Measurements from ENCODE around the gene SDK1.

The SDK1 gene

DNA sequence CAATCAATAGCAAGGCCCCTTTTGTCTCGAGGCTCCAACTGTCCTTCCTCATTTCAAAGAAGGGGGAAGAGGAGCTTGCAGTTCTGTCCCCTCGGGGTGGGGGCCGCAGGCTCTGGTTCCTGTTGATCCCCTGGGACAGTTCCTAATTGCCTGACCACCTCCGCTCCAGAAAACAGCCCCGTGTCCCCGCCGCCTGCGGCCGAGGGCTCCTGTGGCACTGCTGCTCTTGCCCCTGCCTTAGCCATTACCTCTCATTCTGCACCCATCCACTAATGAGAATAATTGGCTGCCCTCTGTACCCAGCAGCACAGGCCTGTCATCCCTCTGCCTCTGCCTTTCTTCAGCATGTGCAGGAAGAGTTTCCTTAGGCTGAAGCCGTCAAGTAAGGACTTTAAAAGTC lies 712.7 kb downstream of the SDK1 start:
- Histone ChIP-seq H3K27ac (ENCODE audit: extremely low read depth, low read depth, low read length) (no peak overlapping the region), H3K9me3 (ENCODE audit: control insufficient read depth, insufficient read depth, low read depth, low read length) (no peaks in the 10 kb centered on the region), H3K4me1 (ENCODE audit: control insufficient read depth, insufficient read depth, low read length) (no peaks in the 10 kb centered on the region), H3K36me3 (ENCODE audit: control insufficient read depth in 2 of 2, insufficient read depth in 1 of 2, low read length in 2 of 2) (no peaks in the 10 kb centered on the region; a peak in 1 of 3 replicates), H3K4me3 (ENCODE audit: low read depth, low read length) (no peak overlapping the region)
- ChIA-PET CTCF (no interaction called here), POLR2A (no interaction called here)
- TF ChIP-seq, protein P1, sequence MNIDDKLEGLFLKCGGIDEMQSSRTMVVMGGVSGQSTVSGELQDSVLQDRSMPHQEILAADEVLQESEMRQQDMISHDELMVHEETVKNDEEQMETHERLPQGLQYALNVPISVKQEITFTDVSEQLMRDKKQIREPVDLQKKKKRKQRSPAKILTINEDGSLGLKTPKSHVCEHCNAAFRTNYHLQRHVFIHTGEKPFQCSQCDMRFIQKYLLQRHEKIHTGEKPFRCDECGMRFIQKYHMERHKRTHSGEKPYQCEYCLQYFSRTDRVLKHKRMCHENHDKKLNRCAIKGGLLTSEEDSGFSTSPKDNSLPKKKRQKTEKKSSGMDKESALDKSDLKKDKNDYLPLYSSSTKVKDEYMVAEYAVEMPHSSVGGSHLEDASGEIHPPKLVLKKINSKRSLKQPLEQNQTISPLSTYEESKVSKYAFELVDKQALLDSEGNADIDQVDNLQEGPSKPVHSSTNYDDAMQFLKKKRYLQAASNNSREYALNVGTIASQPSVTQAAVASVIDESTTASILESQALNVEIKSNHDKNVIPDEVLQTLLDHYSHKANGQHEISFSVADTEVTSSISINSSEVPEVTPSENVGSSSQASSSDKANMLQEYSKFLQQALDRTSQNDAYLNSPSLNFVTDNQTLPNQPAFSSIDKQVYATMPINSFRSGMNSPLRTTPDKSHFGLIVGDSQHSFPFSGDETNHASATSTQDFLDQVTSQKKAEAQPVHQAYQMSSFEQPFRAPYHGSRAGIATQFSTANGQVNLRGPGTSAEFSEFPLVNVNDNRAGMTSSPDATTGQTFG (tag by site-specific recombination; IDR thresholded peaks at IDR 0.05; ENCODE audit: borderline replicate concordance): no peak
- TF ChIP-seq, protein P2, sequence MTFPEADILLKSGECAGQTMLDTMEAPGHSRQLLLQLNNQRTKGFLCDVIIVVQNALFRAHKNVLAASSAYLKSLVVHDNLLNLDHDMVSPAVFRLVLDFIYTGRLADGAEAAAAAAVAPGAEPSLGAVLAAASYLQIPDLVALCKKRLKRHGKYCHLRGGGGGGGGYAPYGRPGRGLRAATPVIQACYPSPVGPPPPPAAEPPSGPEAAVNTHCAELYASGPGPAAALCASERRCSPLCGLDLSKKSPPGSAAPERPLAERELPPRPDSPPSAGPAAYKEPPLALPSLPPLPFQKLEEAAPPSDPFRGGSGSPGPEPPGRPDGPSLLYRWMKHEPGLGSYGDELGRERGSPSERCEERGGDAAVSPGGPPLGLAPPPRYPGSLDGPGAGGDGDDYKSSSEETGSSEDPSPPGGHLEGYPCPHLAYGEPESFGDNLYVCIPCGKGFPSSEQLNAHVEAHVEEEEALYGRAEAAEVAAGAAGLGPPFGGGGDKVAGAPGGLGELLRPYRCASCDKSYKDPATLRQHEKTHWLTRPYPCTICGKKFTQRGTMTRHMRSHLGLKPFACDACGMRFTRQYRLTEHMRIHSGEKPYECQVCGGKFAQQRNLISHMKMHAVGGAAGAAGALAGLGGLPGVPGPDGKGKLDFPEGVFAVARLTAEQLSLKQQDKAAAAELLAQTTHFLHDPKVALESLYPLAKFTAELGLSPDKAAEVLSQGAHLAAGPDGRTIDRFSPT (tag by site-specific recombination; IDR thresholded peaks at IDR 0.05): no peak
- TF ChIP-seq GLI4 (tag by site-specific recombination; IDR thresholded peaks at IDR 0.05) (no peak), ZNF394 (tag by site-specific recombination; IDR thresholded peaks at IDR 0.05; ENCODE audit: borderline replicate concordance) (no peak), ZNF501 (tag by site-specific recombination; IDR thresholded peaks at IDR 0.05) (no peak), ZNF426 (tag by site-specific recombination; IDR thresholded peaks at IDR 0.05) (no peak), ZNF112 (tag by site-specific recombination; IDR thresholded peaks at IDR 0.05) (no peak)
- TF ChIP-seq, protein P3, sequence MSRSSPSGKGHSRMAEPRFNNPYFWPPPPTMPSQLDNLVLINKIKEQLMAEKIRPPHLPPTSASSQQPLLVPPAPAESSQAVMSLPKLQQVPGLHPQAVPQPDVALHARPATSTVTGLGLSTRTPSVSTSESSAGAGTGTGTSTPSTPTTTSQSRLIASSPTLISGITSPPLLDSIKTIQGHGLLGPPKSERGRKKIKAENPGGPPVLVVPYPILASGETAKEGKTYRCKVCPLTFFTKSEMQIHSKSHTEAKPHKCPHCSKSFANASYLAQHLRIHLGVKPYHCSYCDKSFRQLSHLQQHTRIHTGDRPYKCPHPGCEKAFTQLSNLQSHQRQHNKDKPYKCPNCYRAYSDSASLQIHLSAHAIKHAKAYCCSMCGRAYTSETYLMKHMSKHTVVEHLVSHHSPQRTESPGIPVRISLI (tag by site-specific recombination; IDR thresholded peaks at IDR 0.05): no peak
- TF ChIP-seq, protein P4, sequence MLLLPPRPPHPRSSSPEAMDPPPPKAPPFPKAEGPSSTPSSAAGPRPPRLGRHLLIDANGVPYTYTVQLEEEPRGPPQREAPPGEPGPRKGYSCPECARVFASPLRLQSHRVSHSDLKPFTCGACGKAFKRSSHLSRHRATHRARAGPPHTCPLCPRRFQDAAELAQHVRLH (tag by site-specific recombination; IDR thresholded peaks at IDR 0.05): no peak
- TF ChIP-seq, protein P5, sequence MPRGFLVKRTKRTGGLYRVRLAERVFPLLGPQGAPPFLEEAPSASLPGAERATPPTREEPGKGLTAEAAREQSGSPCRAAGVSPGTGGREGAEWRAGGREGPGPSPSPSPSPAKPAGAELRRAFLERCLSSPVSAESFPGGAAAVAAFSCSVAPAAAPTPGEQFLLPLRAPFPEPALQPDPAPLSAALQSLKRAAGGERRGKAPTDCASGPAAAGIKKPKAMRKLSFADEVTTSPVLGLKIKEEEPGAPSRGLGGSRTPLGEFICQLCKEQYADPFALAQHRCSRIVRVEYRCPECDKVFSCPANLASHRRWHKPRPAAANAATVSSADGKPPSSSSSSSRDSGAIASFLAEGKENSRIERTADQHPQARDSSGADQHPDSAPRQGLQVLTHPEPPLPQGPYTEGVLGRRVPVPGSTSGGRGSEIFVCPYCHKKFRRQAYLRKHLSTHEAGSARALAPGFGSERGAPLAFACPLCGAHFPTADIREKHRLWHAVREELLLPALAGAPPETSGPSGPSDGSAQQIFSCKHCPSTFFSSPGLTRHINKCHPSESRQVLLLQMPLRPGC (tag by site-specific recombination; IDR thresholded peaks at IDR 0.05): no peak
- TF ChIP-seq, protein P6, sequence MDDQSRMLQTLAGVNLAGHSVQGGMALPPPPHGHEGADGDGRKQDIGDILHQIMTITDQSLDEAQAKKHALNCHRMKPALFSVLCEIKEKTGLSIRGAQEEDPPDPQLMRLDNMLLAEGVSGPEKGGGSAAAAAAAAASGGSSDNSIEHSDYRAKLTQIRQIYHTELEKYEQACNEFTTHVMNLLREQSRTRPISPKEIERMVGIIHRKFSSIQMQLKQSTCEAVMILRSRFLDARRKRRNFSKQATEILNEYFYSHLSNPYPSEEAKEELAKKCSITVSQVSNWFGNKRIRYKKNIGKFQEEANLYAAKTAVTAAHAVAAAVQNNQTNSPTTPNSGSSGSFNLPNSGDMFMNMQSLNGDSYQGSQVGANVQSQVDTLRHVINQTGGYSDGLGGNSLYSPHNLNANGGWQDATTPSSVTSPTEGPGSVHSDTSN (CRISPR knock-in tag; IDR thresholded peaks at IDR 0.05): no peak

DNA sequence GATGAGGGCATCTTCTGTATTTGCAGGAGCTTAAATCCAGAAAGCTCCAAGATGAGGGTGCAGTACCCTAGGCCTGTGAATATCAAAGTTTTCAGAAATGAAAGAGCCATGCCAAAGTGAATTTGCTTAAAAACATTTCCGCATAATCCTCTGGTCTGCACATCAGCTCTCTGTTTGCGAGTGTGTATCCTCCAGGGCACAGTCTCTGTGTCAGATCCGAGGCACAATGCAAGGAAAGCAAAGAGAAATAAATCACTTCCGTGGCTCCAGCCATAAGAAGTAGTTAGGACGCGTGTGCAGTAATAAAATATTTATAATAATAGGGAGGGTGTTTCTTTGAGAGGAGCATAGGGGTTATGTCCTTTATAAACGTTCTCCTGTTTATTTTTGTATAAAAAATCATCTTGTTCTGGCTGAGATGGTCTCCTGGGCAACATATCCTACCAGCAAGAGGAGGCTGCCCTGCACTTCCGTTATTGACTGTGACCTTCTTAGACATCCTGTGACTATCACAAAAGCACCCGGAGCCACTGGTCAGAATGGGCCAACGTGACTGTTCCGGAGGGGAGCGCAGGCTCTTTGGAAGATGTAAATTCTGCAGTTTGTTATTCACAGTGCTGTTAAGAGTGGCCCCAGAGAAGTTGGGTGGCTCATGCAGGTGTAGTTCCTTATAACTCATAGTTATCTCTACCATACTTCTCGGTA lies 713.4 kb downstream of the SDK1 start:
- Histone ChIP-seq H3K4me3 (ENCODE audit: low read depth, low read length) (no peak overlapping the region), H3K36me3 (ENCODE audit: control insufficient read depth in 2 of 2, insufficient read depth in 1 of 2, low read length in 2 of 2) (no peaks in the 10 kb centered on the region; a peak in 1 of 3 replicates), H3K4me1 (ENCODE audit: control insufficient read depth, insufficient read depth, low read length) (no peaks in the 10 kb centered on the region), H3K9me3 (ENCODE audit: control insufficient read depth, insufficient read depth, low read depth, low read length) (no peaks in the 10 kb centered on the region), H3K27ac (ENCODE audit: extremely low read depth, low read depth, low read length) (no peak overlapping the region)
- CTCF ChIA-PET: no interaction called here
- TF ChIP-seq ZNF660 (tag by site-specific recombination; IDR thresholded peaks at IDR 0.05): no peak
- TF ChIP-seq REPIN1 (tag by site-specific recombination; IDR thresholded peaks at IDR 0.05; ENCODE audit: low read depth): no peak
- TF ChIP-seq ZNF624 (tag by site-specific recombination; IDR thresholded peaks at IDR 0.05): no peak
- TF ChIP-seq ZNF514 (tag by site-specific recombination; IDR thresholded peaks at IDR 0.05): no peak
- TF ChIP-seq YY2 (tag by site-specific recombination; IDR thresholded peaks at IDR 0.05): no peak
- TF ChIP-seq ZNF521 (tag by site-specific recombination; IDR thresholded peaks at IDR 0.05): no peak
- no peak for TF ChIP-seq ZNF596 (tag by site-specific recombination; IDR thresholded peaks at IDR 0.05)
- TF ChIP-seq ZNF843 (tag by site-specific recombination; IDR thresholded peaks at IDR 0.05): no peak
- TF ChIP-seq ZNF394 (tag by site-specific recombination; IDR thresholded peaks at IDR 0.05; ENCODE audit: borderline replicate concordance): no peak
- no peak for TF ChIP-seq ZNF561 (tag by site-specific recombination; IDR thresholded peaks at IDR 0.05; ENCODE audit: borderline replicate concordance)
- TF ChIP-seq MYNN (tag by site-specific recombination; IDR thresholded peaks at IDR 0.05; ENCODE audit: borderline replicate concordance): no peak
- POLR2A ChIA-PET: no interaction called here

Measured in HEK293 (cell line).